NCI-H1694 treated with DMSO at 0.1 percent for 48 hours (cell line): ENCODE data around the gene ANKS6.

Source experiments
- DNase-seq: peaks from one replicate; lab custom pipeline; 2025; lab: John Stamatoyannopoulos, UW

Gene ANKS6

GRCh38 chr9:98790842-98791607, 5.3 kb downstream of the ANKS6 start:
- no peak for DNase-seq

GRCh38 chr9:98790134-98790841, 6.1 kb downstream of the ANKS6 start:
- peak; percentile 98 for DNase-seq

GRCh38 chr9:98789483-98790133, 6.7 kb downstream of the ANKS6 start:
- DNase-seq, result no peak

GRCh38 chr9:98787766-98788335, 8.5 kb downstream of the ANKS6 start:
- no peak for DNase-seq

- DNase-seq, result no peak
Observed at GRCh38 chr9:98786750-98787510, 9.4 kb downstream of the ANKS6 start.

GRCh38 chr9:98784831-98785806, 11.2 kb downstream of the ANKS6 start:
- DNase-seq, result no peak

GRCh38 chr9:98783518-98784226, 12.7 kb downstream of the ANKS6 start:
- DNase-seq, result no peak

GRCh38 chr9:98781588-98782383, 14.6 kb downstream of the ANKS6 start:
- no peak for DNase-seq

GRCh38 chr9:98780059-98780749, 16.2 kb downstream of the ANKS6 start:
- no peak for DNase-seq

GRCh38 chr9:98778711-98779530, 17.4 kb downstream of the ANKS6 start:
- no peak for DNase-seq

- no peak for DNase-seq
Observed at GRCh38 chr9:98778251-98778650, 18.1 kb downstream of the ANKS6 start.

GRCh38 chr9:98777618-98778017, 18.7 kb downstream of the ANKS6 start:
- DNase-seq, result no peak

GRCh38 chr9:98775831-98776441, 20.4 kb downstream of the ANKS6 start:
- DNase-seq, result peak; percentile 63

- no peak for DNase-seq
Observed at GRCh38 chr9:98774746-98775145, 21.6 kb downstream of the ANKS6 start.

- DNase-seq, result no peak
Observed at GRCh38 chr9:98773721-98774120, 22.6 kb downstream of the ANKS6 start.

GRCh38 chr9:98772364-98773155, 23.8 kb downstream of the ANKS6 start:
- DNase-seq, result no peak
